Esophagus squamous epithelium (tissue), 5 donors: ENCODE measurements around the gene SLC30A4. TPM values are rescaled to one million over a fixed set of nuclear protein-coding genes. Genes with fewer than 3 reads are reported as not detected.
"Not testable (repeated sequence)": the region's sequence is repeated elsewhere in the genome, so short reads cannot be mapped to it uniquely, and the experiment has no call there.

Source experiments
- DNase-seq: peaks from one replicate; lab custom pipeline; 2025; lab: John Stamatoyannopoulos, UW
- H3K27ac ChIP-seq, 4 donors: fragments of 200-600 bp; sonication (generic); one replicate each; pipeline ENCODE4 v1.5.1; 2016 to 2019; ENCODE audit warnings: mild to moderate bottlenecking in 1 of 4
- H3K27me3 ChIP-seq, 4 donors: fragments of 200-600 bp; sonication (generic); 1 replicate in 3 of 4; 2 replicates in 1 of 4; pipeline versions ENCODE4 v1.5.1 to v1.6.0; 2017 to 2021; ENCODE audit warnings: antibody characterized with exemption in 1 of 4
- H3K36me3 ChIP-seq, 3 donors: fragments of 200-600 bp; sonication (generic); one replicate each; pipeline ENCODE4 v1.5.1; 2016 to 2019
- H3K4me1 ChIP-seq, 3 donors: fragments of 200-600 bp; sonication (generic); one replicate each; pipeline ENCODE4 v1.5.1; 2017 to 2019
- H3K4me3 ChIP-seq, 4 donors: fragments of 200-600 bp; sonication (generic); 1 replicate in 3 of 4; 2 replicates in 1 of 4; pipeline ENCODE4 v1.5.1; 2016 to 2019; ENCODE audit warnings: mild to moderate bottlenecking in 2 of 4, moderate library complexity in 1 of 4
- H3K9me3 ChIP-seq, 3 donors: fragments of 200-600 bp; sonication (generic); one replicate each; pipeline ENCODE4 v1.5.1; 2016 to 2019
- POLR2A ChIP-seq, 4 donors: fragments of 450-650 bp; IDR thresholded peaks; one replicate each; pipeline ENCODE4 v1.6.1; 2017; ENCODE audit warnings: antibody characterized with exemption in 4 of 4, mild to moderate bottlenecking in 4 of 4, moderate library complexity in 3 of 4
- WGBS, 2 donors: methylation state at CpG; one replicate each; pipeline ENCODE4 v1.1.5; 2018; 5-methylcytosine and 5-hydroxymethylcytosine counted together
- intact Hi-C: fragments of 100-400 bp; cut with DNase I; formaldehyde crosslinking; loops from one replicate; pipeline ENCODE4 v1.15.0; 2022
- total RNA-seq, 4 donors: library from RNA; depleted of rRNA; stranded (reverse); fragments of >200 nt; gene quantifications; one replicate each; pipeline ENCODE4 v1.1.0, GENCODE V29; 2016
- TF ChIP-seq, protein P1 (sequence below), 6 experiments: fragments of 450-650 bp in 4 of 6; fragments of 200-600 bp in 2 of 6; sonication (generic) in 2 of 6; IDR thresholded peaks; one replicate each; pipeline ENCODE4 v1.5.1; 2016 to 2019; ENCODE audit warnings: antibody characterized with exemption in 6 of 6, mild to moderate bottlenecking in 4 of 6, moderate library complexity in 4 of 6
- donor health status: DM: yes; HTN: yes; CAD: no.

SLC30A4 gene
- total RNA-seq, 4 donors from 2014 or later: 6.3 to 8.8 (median 7.4) TPM

DNA sequence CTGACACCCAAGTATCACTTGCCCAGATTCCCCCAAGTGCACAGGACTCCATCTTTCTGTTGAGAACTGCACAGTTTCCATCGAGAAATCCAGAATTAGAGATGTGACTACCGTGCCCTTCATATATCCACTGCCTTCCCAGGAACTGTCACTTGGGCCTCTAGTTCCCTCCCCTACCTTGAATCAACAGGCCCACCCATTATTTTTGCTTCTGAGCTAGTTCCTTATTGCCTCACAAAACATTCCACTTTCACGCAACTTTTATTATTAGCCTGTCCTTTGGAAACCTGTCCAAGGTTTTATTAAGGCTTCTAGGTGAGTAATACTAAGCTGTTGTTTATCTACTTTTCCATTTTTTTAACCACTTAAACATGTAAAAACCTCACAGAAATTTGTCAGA is 17.1 kb upstream of the SLC30A4 start:
- Histone ChIP-seq H3K27ac (no peak overlapping the region), H3K4me1 (no peaks in the 10 kb centered on the region), H3K36me3 (no peaks in the 10 kb centered on the region), H3K27me3 (no peaks in the 10 kb centered on the region), H3K4me3 (no peak overlapping the region), H3K9me3 (no peaks in the 10 kb centered on the region)
- TF ChIP-seq, protein P1, sequence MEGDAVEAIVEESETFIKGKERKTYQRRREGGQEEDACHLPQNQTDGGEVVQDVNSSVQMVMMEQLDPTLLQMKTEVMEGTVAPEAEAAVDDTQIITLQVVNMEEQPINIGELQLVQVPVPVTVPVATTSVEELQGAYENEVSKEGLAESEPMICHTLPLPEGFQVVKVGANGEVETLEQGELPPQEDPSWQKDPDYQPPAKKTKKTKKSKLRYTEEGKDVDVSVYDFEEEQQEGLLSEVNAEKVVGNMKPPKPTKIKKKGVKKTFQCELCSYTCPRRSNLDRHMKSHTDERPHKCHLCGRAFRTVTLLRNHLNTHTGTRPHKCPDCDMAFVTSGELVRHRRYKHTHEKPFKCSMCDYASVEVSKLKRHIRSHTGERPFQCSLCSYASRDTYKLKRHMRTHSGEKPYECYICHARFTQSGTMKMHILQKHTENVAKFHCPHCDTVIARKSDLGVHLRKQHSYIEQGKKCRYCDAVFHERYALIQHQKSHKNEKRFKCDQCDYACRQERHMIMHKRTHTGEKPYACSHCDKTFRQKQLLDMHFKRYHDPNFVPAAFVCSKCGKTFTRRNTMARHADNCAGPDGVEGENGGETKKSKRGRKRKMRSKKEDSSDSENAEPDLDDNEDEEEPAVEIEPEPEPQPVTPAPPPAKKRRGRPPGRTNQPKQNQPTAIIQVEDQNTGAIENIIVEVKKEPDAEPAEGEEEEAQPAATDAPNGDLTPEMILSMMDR (IDR thresholded peaks at IDR 0.05): no peak
- no peak for TF ChIP-seq POLR2A (IDR thresholded peaks at IDR 0.05)
- DNase-seq: no peak
- WGBS, 2 donors: 69 to 81% methylated on average over 3 of the region's 3 CpGs
- intact Hi-C loops: no loop called here

DNA sequence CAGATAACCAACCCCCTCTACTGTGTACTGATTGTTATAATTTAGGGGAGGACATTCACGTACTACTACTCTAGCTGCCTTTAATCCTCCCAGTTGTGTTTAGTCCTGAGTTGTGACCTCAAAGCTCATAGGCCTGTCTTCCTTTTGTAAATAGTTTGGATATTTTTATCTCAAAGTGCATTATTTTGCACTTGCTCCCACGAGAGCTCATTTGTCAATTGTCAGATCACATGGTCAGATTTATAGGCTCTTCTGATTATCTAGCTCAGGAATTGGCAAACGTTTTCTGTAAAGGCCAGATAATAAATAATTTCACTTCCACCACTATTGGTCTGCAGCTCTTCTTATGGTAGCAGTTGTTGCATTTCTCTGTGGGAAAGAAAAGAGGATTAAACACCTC is 14.4 kb upstream of the SLC30A4 start:
- no peak for DNase-seq
- H3K27me3 ChIP-seq: peaks cover 0 to 3% (median 0%) of the 10 kb centered on the region in 4 donors
- 39 to 45% methylated on average over 3 of the region's 3 CpGs for WGBS, 2 donors
- H3K36me3 ChIP-seq: no peaks in the 10 kb centered on the region
- H3K27ac ChIP-seq: no peak overlapping the region
- no peaks in the 10 kb centered on the region for H3K4me1 ChIP-seq
- H3K9me3 ChIP-seq: no peaks in the 10 kb centered on the region
- TF ChIP-seq, protein P1 (IDR thresholded peaks at IDR 0.05): no peak
- no peak for TF ChIP-seq POLR2A (IDR thresholded peaks at IDR 0.05)
- intact Hi-C loops: no loop called here
- no peak overlapping the region for H3K4me3 ChIP-seq

DNA sequence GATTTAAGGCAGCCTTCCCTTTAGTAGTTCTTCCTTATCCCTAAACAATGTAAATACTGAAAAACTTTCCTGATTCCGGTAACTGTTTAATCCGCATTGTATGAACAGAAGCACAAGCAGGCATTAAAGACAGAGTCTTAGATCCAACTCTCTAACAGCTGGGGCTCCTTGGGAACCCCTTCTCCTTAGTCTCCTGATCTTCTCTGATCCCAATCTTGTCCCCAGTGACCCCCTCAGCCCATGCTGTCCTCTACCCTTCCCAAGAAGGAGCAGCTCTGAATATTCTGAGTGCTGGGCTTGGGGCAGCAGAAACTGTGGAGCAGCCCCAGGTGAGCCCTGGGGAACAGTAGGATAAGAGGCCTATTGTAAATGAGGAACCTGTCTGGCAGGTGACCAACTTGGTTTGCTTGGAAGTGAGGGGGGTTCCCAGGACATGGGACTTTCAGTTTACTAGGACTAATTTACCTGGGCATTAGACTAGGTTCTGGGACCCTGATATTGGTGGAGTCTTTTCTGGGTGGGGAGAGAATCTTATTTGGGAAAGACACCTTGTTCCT is 13.0 kb upstream of the SLC30A4 start:
- WGBS, 2 donors: 84 to 85% methylated on average over 2 of the region's 2 CpGs
- intact Hi-C loops: no loop called here
- TF ChIP-seq POLR2A (IDR thresholded peaks at IDR 0.05): no peak
- TF ChIP-seq, protein P1 (IDR thresholded peaks at IDR 0.05): no peak

DNA sequence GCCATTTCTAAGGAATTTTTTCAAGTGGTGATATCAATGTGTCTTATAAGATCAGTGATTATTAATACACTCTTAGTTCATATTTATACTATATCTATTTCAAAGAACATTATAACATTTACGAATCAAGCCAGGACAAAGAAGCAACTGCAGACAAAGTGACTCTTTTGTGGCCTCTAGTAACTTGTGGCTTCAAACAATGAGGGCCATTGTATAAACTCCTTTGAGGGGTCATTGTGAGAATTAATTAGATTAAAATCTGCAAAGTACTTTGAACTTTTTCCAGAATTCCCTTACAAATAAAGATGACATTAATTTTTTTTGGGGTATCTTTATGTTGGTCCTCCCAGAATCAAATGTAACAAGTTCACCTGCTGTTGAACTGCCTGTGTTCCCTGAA is 12.3 kb upstream of the SLC30A4 start:
- intact Hi-C loops: no loop called here
- no peaks in the 10 kb centered on the region for H3K36me3 ChIP-seq
- H3K4me1 ChIP-seq: no peaks in the 10 kb centered on the region
- peaks cover 0 to 3% (median 0%) of the 10 kb centered on the region in 4 donors for H3K27me3 ChIP-seq
- H3K9me3 ChIP-seq: no peaks in the 10 kb centered on the region
- H3K27ac ChIP-seq: no peak overlapping the region
- no peak overlapping the region for H3K4me3 ChIP-seq
- DNase-seq: no peak
- 79 to 88% methylated on average over 1 of the region's 1 CpG for WGBS, 2 donors
- TF ChIP-seq POLR2A (IDR thresholded peaks at IDR 0.05): no peak
- TF ChIP-seq, protein P1 (IDR thresholded peaks at IDR 0.05): no peak

More for the DNA sequence above, 13.0 kb upstream of the SLC30A4 start:
- Histone ChIP-seq H3K36me3 (no peaks in the 10 kb centered on the region), H3K27ac (no peak overlapping the region), H3K4me1 (no peaks in the 10 kb centered on the region), H3K4me3 (no peak overlapping the region), H3K27me3 (peaks cover 0 to 3% (median 0%) of the 10 kb centered on the region in 4 donors), H3K9me3 (no peaks in the 10 kb centered on the region)
- DNase-seq: no peak

DNA sequence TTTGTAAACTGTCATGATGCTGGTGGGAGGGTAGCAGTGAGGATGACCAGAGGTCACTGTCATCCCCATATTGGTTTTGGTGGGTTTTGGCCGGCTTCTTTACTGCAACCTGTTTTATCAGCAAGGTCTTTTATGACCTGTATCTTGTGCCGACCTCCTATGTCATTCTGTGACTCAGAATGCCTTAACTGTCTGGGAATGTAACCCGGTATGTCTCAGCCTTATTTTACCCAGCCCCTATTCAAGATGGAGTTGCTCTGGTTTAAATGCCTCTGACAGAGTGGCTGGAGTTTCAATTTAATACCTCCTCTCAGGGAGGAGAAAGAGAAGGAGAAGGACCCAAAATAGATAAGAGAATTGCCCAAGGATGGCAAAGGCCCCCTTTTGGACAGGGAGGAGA is 10.3 kb upstream of the SLC30A4 start:
- H3K36me3 ChIP-seq, H3K27ac ChIP-seq, DNase-seq, H3K9me3 ChIP-seq, H3K4me1 ChIP-seq, H3K4me3 ChIP-seq, H3K27me3 ChIP-seq, intact Hi-C loops: not testable (repeated sequence)
- WGBS, 2 donors: 69 to 75% methylated on average over 2 to 3 of the region's 3 CpGs

DNA sequence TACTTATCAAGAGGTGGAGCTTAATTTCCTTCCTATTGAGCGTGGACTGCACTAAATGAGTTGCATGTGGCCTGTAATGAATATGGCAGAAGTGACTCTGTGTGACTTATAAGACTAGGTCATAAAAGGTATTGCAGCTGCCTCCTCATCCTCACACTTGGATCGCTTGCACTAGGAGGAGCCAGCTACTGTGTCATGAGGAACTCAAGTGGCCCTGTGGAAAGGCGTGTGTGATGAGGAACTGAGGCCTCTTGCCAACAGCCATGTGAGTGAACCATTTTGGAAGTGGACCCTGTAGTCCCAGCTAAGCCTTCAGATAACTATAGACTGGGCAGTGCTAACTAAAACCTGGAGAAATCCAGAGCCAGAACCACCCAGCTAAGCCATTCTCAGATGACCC is 7.1 kb upstream of the SLC30A4 start:
- intact Hi-C loops: no loop called here
- WGBS, 2 donors: 74 to 84% methylated on average over 3 of the region's 3 CpGs

More for the DNA sequence above, 7.1 kb upstream of the SLC30A4 start:
- TF ChIP-seq POLR2A (IDR thresholded peaks at IDR 0.05): no peak
- TF ChIP-seq, protein P1 (IDR thresholded peaks at IDR 0.05): no peak
- Histone ChIP-seq H3K9me3 (no peaks in the 10 kb centered on the region), H3K27ac (no peak overlapping the region), H3K4me3 (no peak overlapping the region), H3K36me3 (no peaks in the 10 kb centered on the region), H3K27me3 (peaks cover 0 to 3% (median 0%) of the 10 kb centered on the region in 4 donors), H3K4me1 (no peaks in the 10 kb centered on the region)
- DNase-seq: no peak
